HG02938 (cell line): ENCODE data around the gene PARP11.

Experiments used
- ATAC-seq: cut with Tn5 transposase; IDR thresholded peaks from one replicate; pipeline ENCODE4 v1.9.1; 2021; ENCODE audit warnings: mild to moderate bottlenecking, moderate library complexity; ENCODE audit not compliant: unreplicated experiment

Gene PARP11

GRCh38 chr12:3828888-3829287 is 44.3 kb downstream of the PARP11 start:
- no peak for ATAC-seq

GRCh38 chr12:3827301-3828000 is 45.7 kb downstream of the PARP11 start:
- no peak for ATAC-seq

GRCh38 chr12:3821441-3821840 is 51.8 kb downstream of the PARP11 start:
- ATAC-seq = no peak

- no peak for ATAC-seq
Measured at GRCh38 chr12:3820122-3820521, 53.1 kb downstream of the PARP11 start.

GRCh38 chr12:3816266-3816665 is 56.9 kb downstream of the PARP11 start:
- ATAC-seq = no peak

- ATAC-seq = no peak
Measured at GRCh38 chr12:3815094-3815766, 58.0 kb downstream of the PARP11 start.

GRCh38 chr12:3810540-3810939 is 62.7 kb downstream of the PARP11 start:
- no peak for ATAC-seq

- ATAC-seq = no peak
Measured at GRCh38 chr12:3810016-3810370, 63.2 kb downstream of the PARP11 start.

- ATAC-seq = no peak
Measured at GRCh38 chr12:3809357-3810015, 63.7 kb downstream of the PARP11 start.

GRCh38 chr12:3805077-3805476 is 68.1 kb downstream of the PARP11 start:
- no peak for ATAC-seq

- no peak for ATAC-seq
Measured at GRCh38 chr12:3803865-3804472, 69.2 kb downstream of the PARP11 start.

GRCh38 chr12:3802721-3803120 is 70.5 kb downstream of the PARP11 start:
- no peak for ATAC-seq

GRCh38 chr12:3797531-3798048 is 75.6 kb downstream of the PARP11 start:
- no peak for ATAC-seq

- ATAC-seq = no peak
Measured at GRCh38 chr12:3795492-3796133, 77.6 kb downstream of the PARP11 start.

- ATAC-seq = no peak
Measured at GRCh38 chr12:3795066-3795465, 78.1 kb downstream of the PARP11 start.

- no peak for ATAC-seq
Measured at GRCh38 chr12:3792623-3793288, 80.4 kb downstream of the PARP11 start.

- no peak for ATAC-seq
Measured at GRCh38 chr12:3791256-3791874, 81.8 kb downstream of the PARP11 start.

- ATAC-seq = no peak
Measured at GRCh38 chr12:3790642-3791041, 82.6 kb downstream of the PARP11 start.

GRCh38 chr12:3789838-3790237 is 83.4 kb downstream of the PARP11 start:
- ATAC-seq = no peak

GRCh38 chr12:3777206-3777809 is 95.9 kb downstream of the PARP11 start:
- ATAC-seq = no peak
